ENCODE data around the gene PSEN1. TPM values are rescaled to one million over a fixed set of nuclear protein-coding genes. Genes with fewer than 3 reads are reported as not detected.

Gene PSEN1
- total RNA-seq, 1 experiment from 2014 or later: 41.9 TPM

DNA sequence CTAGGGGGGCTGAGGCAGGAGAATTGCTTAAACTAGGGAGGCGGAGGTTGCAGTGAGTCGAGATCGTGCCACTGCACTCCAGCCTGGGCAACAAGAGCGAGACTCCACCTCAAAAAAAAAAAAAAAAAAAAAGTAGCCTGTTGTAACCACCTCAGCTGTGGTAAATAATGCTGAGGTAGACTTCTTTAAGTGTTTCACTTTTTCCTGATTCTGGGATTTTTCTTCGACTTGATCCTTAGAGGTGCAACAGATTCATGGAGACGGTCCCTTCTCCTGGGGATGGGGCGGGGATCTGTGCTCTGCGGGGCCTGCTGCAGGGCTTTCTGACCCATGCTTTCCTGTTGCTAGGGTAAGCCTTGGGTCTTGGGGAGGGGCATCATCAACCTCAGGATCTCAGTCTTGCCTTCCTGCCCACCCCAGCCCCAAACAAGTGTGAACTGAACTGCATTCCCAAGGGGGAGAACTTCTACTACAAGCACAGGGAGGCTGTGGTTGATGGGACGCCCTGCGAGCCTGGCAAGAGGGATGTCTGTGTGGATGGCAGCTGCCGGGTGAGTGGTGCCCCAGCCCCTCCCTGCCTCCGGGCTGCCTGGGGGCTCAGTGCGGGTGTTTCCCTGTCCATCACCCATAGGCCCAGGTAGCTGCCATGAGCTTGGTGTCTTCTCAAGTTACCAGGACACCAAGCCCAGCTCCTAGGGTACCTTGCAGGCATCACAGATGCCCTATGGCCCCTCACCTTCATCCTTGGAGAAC is 113.4 kb downstream of the PSEN1 start:
- H3K4me3 ChIP-seq (ENCODE audit: low read depth, low read length, poor library complexity, severe bottlenecking): no peak overlapping the region
- ChIA-PET CTCF (no interaction called here), POLR2A (ENCODE audit: low non-redundant PET) (no interaction called here)
- intact Hi-C loops (cut with micrococcal nuclease; ENCODE audit: unreplicated experiment): no loop called here
- no peak for DNase-seq (ENCODE audit: low spot score)
- H3K27me3 ChIP-seq (replicated peaks; ENCODE audit: insufficient read depth, low read depth, low read length, poor library complexity): no peaks in the 10 kb centered on the region
- H3K4me1 ChIP-seq (ENCODE audit: insufficient read depth, low read length, poor library complexity, severe bottlenecking): no peaks in the 10 kb centered on the region
- H3K9me3 ChIP-seq (ENCODE audit: low read depth, low read length, poor library complexity, severe bottlenecking): no peaks in the 10 kb centered on the region
- no TSS peak for BruUV-seq (replicated peaks)
- no peaks in the 10 kb centered on the region for H3K36me3 ChIP-seq (ENCODE audit: insufficient read depth, low read length, poor library complexity, severe bottlenecking)
- no peak overlapping the region for H3K27ac ChIP-seq (ENCODE audit: low read depth, low read length, poor library complexity, severe bottlenecking)
- TF ChIP-seq EZH2 (IDR thresholded peaks at IDR 0.05; ENCODE audit: borderline replicate concordance, low read depth, low read length, poor library complexity, severe bottlenecking): no peak
- TF ChIP-seq, protein P1, sequence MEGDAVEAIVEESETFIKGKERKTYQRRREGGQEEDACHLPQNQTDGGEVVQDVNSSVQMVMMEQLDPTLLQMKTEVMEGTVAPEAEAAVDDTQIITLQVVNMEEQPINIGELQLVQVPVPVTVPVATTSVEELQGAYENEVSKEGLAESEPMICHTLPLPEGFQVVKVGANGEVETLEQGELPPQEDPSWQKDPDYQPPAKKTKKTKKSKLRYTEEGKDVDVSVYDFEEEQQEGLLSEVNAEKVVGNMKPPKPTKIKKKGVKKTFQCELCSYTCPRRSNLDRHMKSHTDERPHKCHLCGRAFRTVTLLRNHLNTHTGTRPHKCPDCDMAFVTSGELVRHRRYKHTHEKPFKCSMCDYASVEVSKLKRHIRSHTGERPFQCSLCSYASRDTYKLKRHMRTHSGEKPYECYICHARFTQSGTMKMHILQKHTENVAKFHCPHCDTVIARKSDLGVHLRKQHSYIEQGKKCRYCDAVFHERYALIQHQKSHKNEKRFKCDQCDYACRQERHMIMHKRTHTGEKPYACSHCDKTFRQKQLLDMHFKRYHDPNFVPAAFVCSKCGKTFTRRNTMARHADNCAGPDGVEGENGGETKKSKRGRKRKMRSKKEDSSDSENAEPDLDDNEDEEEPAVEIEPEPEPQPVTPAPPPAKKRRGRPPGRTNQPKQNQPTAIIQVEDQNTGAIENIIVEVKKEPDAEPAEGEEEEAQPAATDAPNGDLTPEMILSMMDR (conservative IDR thresholded peaks at IDR 0.05; ENCODE audit: low read depth, low read length): no peak

GRCh38 chr14:73250317-73250713 is 114.0 kb downstream of the PSEN1 start:
- Histone ChIP-seq H3K4me1 (ENCODE audit: insufficient read depth, low read length, poor library complexity, severe bottlenecking) (no peaks in the 10 kb centered on the region), H3K4me3 (ENCODE audit: low read depth, low read length, poor library complexity, severe bottlenecking) (no peak overlapping the region), H3K9me3 (ENCODE audit: low read depth, low read length, poor library complexity, severe bottlenecking) (no peaks in the 10 kb centered on the region), H3K36me3 (ENCODE audit: insufficient read depth, low read length, poor library complexity, severe bottlenecking) (no peaks in the 10 kb centered on the region), H3K27ac (ENCODE audit: low read depth, low read length, poor library complexity, severe bottlenecking) (no peak overlapping the region), H3K27me3 (replicated peaks; ENCODE audit: insufficient read depth, low read depth, low read length, poor library complexity) (no peaks in the 10 kb centered on the region)
- TF ChIP-seq, protein P1 (conservative IDR thresholded peaks at IDR 0.05; ENCODE audit: low read depth, low read length): no peak
- TF ChIP-seq EZH2 (IDR thresholded peaks at IDR 0.05; ENCODE audit: borderline replicate concordance, low read depth, low read length, poor library complexity, severe bottlenecking): no peak
- CTCF ChIA-PET: no interaction called here
- no TSS peak for BruUV-seq (replicated peaks)
- POLR2A ChIA-PET (ENCODE audit: low non-redundant PET): no interaction called here
- DNase-seq (ENCODE audit: low spot score): no peak
- intact Hi-C loops (cut with micrococcal nuclease; ENCODE audit: unreplicated experiment): no loop called here

DNA sequence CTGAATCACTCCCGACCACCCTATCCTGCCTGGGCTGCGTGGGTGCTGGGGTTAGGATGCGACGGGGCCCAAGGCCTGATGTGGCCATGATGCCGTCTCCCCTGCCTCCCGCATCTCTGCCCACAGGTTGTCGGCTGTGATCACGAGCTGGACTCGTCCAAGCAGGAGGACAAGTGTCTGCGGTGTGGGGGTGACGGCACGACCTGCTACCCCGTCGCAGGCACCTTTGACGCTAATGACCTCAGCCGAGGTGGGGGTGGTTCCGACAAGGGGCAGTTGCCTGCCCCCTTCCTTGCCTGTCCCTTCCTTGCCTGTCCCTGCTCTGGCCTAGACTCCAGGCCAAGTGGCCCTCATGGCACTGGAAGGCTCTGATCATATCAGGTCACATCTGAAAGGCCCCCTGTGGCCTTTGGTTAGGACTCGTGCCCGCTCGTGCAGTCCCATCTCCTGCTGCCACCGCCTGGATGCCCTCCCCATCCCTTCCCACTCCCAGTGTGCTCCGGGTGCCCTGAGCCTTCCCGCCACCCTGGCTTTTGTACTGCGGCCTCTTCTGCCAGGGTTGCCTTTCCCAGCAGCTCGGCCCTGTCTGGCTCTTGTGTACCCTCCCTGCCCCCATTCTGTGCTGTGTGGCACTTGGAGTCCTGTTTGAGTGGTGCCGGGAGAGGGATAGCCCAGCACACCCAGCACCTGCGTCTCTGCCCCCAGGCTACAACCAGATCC is 114.6 kb downstream of the PSEN1 start:
- ChIA-PET POLR2A (ENCODE audit: low non-redundant PET) (no interaction called here), CTCF (no interaction called here)
- no peak overlapping the region for H3K27ac ChIP-seq (ENCODE audit: low read depth, low read length, poor library complexity, severe bottlenecking)
- H3K4me3 ChIP-seq (ENCODE audit: low read depth, low read length, poor library complexity, severe bottlenecking): no peak overlapping the region
- no peak for DNase-seq (ENCODE audit: low spot score)
- H3K9me3 ChIP-seq (ENCODE audit: low read depth, low read length, poor library complexity, severe bottlenecking): no peaks in the 10 kb centered on the region
- no peaks in the 10 kb centered on the region for H3K27me3 ChIP-seq (replicated peaks; ENCODE audit: insufficient read depth, low read depth, low read length, poor library complexity)
- BruUV-seq (replicated peaks): no TSS peak
- intact Hi-C loops (cut with micrococcal nuclease; ENCODE audit: unreplicated experiment): no loop called here
- no peaks in the 10 kb centered on the region for H3K36me3 ChIP-seq (ENCODE audit: insufficient read depth, low read length, poor library complexity, severe bottlenecking)
- TF ChIP-seq EZH2 (IDR thresholded peaks at IDR 0.05; ENCODE audit: borderline replicate concordance, low read depth, low read length, poor library complexity, severe bottlenecking): no peak
- TF ChIP-seq, protein P1 (conservative IDR thresholded peaks at IDR 0.05; ENCODE audit: low read depth, low read length): no peak
- no peaks in the 10 kb centered on the region for H3K4me1 ChIP-seq (ENCODE audit: insufficient read depth, low read length, poor library complexity, severe bottlenecking)
